Brain microvascular endothelial cell (primary cell): ENCODE measurements around the gene SEMA3E.

Experiments
- DNase-seq: peaks from one replicate; pipeline ENCODE4 v3.0.0-alpha.2; 2020
- H3K27ac ChIP-seq: fragments of 250-450 bp; sonication (Bioruptor Pico); 2 replicates; pipeline ENCODE4 v1.5.1; 2020; ENCODE audit warnings: mild to moderate bottlenecking, moderate library complexity
- H3K27me3 ChIP-seq: fragments of 250-450 bp; sonication (Bioruptor Pico); replicated peaks from 2 replicates; pipeline ENCODE4 v1.5.1; 2020; ENCODE audit warnings: mild to moderate bottlenecking
- H3K36me3 ChIP-seq: fragments of 250-450 bp; sonication (Bioruptor Pico); replicated peaks from 2 replicates; pipeline ENCODE4 v1.5.1; 2020; ENCODE audit warnings: mild to moderate bottlenecking
- H3K4me3 ChIP-seq: 2 replicates; pipeline ENCODE4 v1.5.1; 2011; ENCODE audit warnings: low read depth, mild to moderate bottlenecking, control low read depth, low read length, moderate library complexity
- in situ Hi-C: cut with HindIII; loops from 2 replicates; pipeline ENCODE4 v1.10.0; 2017; ENCODE audit warnings: low sequenced_read_pairs, low pct_ligation_motif_present
- TF ChIP-seq, protein P1 (sequence below): IDR thresholded peaks from 2 replicates; pipeline ENCODE4 v1.5.1; 2011; ENCODE audit warnings: low read depth, mild to moderate bottlenecking, moderate library complexity, low read length, control low read depth, inconsistent platforms; ENCODE audit errors: missing control alignments

The SEMA3E gene

GRCh38 chr7:83652481-83652880, 3.5 kb upstream of the SEMA3E start:
- no peaks in the 10 kb centered on the region for H3K27me3 ChIP-seq
- TF ChIP-seq, protein P1, sequence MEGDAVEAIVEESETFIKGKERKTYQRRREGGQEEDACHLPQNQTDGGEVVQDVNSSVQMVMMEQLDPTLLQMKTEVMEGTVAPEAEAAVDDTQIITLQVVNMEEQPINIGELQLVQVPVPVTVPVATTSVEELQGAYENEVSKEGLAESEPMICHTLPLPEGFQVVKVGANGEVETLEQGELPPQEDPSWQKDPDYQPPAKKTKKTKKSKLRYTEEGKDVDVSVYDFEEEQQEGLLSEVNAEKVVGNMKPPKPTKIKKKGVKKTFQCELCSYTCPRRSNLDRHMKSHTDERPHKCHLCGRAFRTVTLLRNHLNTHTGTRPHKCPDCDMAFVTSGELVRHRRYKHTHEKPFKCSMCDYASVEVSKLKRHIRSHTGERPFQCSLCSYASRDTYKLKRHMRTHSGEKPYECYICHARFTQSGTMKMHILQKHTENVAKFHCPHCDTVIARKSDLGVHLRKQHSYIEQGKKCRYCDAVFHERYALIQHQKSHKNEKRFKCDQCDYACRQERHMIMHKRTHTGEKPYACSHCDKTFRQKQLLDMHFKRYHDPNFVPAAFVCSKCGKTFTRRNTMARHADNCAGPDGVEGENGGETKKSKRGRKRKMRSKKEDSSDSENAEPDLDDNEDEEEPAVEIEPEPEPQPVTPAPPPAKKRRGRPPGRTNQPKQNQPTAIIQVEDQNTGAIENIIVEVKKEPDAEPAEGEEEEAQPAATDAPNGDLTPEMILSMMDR = no peak
- in situ Hi-C loops = no loop called here
- no peak overlapping the region for H3K4me3 ChIP-seq
- no peak overlapping the region for H3K27ac ChIP-seq
- DNase-seq = no peak
- H3K36me3 ChIP-seq = no peaks in the 10 kb centered on the region

GRCh38 chr7:83649701-83650100, 762 bp upstream of the SEMA3E start:
- Histone ChIP-seq H3K4me3 (no peak overlapping the region), H3K27ac (no peak overlapping the region), H3K27me3 (no peaks in the 10 kb centered on the region), H3K36me3 (no peaks in the 10 kb centered on the region)
- DNase-seq = no peak
- TF ChIP-seq, protein P1 = no peak
- in situ Hi-C loops = no loop called here

DNA sequence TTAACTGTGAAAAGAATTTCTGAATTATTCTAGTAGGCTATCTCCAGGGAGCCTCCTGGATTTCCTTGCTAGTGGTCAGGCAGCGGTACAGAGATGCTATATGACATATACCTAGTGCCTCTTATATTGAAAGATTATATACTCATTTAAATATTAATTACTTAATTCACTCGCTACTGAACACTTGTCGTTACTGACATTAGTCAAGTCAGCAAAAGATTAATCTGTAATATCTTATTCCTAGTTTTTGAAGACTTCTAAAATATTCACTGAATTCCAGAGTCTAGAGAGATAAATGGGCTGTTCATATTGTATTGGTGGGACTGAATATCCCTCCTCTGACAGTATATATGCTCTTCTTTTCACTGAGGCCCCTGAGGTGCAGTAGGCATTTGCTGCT, 2.9 kb downstream of the SEMA3E start:
- Histone ChIP-seq H3K27me3 (no peaks in the 10 kb centered on the region), H3K27ac (no peak overlapping the region), H3K36me3 (no peaks in the 10 kb centered on the region), H3K4me3 (no peak overlapping the region)
- in situ Hi-C loops = no loop called here
- TF ChIP-seq, protein P1 = no peak
- DNase-seq = no peak

GRCh38 chr7:83643739-83644138, 5.2 kb downstream of the SEMA3E start:
- in situ Hi-C loops = no loop called here
- Histone ChIP-seq H3K36me3 (no peaks in the 10 kb centered on the region), H3K27ac (no peak overlapping the region), H3K4me3 (no peak overlapping the region), H3K27me3 (no peaks in the 10 kb centered on the region)
- DNase-seq = no peak
- TF ChIP-seq, protein P1 = no peak

GRCh38 chr7:83643012-83643411, 5.9 kb downstream of the SEMA3E start:
- Histone ChIP-seq H3K4me3 (no peak overlapping the region), H3K27me3 (no peaks in the 10 kb centered on the region), H3K36me3 (no peaks in the 10 kb centered on the region), H3K27ac (no peak overlapping the region)
- TF ChIP-seq, protein P1 = no peak
- no peak for DNase-seq
- in situ Hi-C loops = no loop called here

DNA sequence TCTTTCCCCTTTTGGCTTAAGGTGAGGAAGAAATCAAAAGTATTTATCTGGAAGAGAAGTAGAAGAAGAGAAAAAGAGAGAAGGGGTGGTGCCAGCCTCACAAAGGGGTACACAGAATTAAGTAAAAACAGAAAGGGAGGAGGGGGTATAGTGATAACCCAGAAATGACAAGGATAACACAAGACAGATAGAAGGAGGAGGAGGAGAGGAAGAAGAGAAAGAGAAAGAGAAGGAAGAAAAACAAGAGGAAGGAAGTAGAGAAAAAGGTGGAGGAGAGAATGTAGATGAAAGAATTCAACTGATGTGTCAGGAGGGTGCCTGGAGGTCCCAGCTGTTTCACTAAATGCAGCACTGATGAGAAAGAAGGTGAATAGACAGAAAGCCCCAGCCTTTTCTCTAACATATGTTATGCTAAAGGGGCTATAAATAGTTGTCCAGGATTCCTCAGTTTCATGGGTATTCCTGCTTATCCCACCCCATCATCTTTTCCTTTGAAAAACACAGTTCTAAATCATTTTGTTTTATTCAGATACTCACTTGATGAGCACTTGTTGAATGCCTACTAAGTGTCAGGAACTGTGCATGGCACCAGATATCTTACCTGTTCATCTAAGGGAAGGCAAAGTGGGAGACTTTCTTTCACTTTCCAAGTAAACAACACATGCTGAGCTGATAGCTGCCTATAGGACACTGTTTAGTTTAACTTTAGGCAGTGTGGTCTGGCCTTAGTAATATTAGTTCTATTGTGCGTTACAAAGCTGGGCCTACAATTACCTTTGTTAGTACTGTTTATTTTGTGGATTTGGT, 8.0 kb downstream of the SEMA3E start:
- Histone ChIP-seq H3K36me3 (no peaks in the 10 kb centered on the region), H3K4me3 (no peak overlapping the region), H3K27ac (no peak overlapping the region), H3K27me3 (no peaks in the 10 kb centered on the region)
- TF ChIP-seq, protein P1 = no peak
- in situ Hi-C loops = no loop called here
- no peak for DNase-seq
